Duodenal mucosa (tissue), 2 donors: Measurements from ENCODE around the gene EIF4G1.

Experiments used
- H3K27ac ChIP-seq: one replicate; pipeline ENCODE4 v1.7.0; 2013; ENCODE audit warnings: low read depth, low read length
- H3K27me3 ChIP-seq, 2 donors: one replicate each; pipeline ENCODE4 v1.7.0; 2013; ENCODE audit warnings: low read length in 2 of 2, control low read depth in 1 of 2; ENCODE audit not compliant: insufficient read depth in 2 of 2, control insufficient read depth in 1 of 2
- H3K36me3 ChIP-seq, 2 donors: one replicate each; pipeline ENCODE4 v1.7.0; 2013; ENCODE audit warnings: low read length in 2 of 2, control low read depth in 1 of 2; ENCODE audit not compliant: insufficient read depth in 2 of 2, control insufficient read depth in 1 of 2
- H3K4me1 ChIP-seq, 2 donors: one replicate each; pipeline ENCODE4 v1.7.0; 2013; ENCODE audit warnings: low read length in 2 of 2, control low read depth in 1 of 2; ENCODE audit not compliant: insufficient read depth in 2 of 2, control insufficient read depth in 1 of 2
- H3K4me3 ChIP-seq, 2 donors: one replicate each; pipeline ENCODE4 v1.7.0; 2013; ENCODE audit warnings: low read length in 2 of 2, low read depth in 1 of 2
- H3K9ac ChIP-seq, 2 donors: one replicate each; pipeline ENCODE4 v1.7.0; 2013; ENCODE audit warnings: low read length in 2 of 2, low read depth in 1 of 2
- H3K9me3 ChIP-seq, 2 donors: one replicate each; pipeline ENCODE4 v1.7.0; 2013; ENCODE audit warnings: low read length in 2 of 2, control low read depth in 1 of 2; ENCODE audit not compliant: control insufficient read depth in 1 of 2

The EIF4G1 gene

DNA sequence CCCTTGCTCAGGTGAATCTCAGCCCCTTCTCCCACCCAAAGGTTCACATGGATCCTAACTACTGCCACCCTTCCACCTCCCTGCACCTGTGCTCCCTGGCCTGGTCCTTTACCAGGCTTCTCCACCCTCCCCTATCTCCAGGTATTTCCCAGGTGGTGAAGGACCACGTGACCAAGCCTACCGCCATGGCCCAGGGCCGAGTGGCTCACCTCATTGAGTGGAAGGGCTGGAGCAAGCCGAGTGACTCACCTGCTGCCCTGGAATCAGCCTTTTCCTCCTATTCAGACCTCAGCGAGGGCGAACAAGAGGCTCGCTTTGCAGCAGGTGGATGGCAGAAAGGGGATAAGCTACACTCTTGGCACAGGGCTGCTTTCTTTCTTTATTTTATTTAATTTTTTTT lies 27.5 kb downstream of the EIF4G1 start:
- Histone ChIP-seq H3K36me3 (peaks cover 0 to 27% of the 10 kb centered on the region in 2 donors), H3K9me3 (no peaks in the 10 kb centered on the region), H3K4me3 (no peak overlapping the region), H3K4me1 (peaks cover 23 to 42% of the 10 kb centered on the region in 2 donors), H3K27me3 (no peaks in the 10 kb centered on the region), H3K9ac (no peak overlapping the region), H3K27ac (no peak overlapping the region)

DNA sequence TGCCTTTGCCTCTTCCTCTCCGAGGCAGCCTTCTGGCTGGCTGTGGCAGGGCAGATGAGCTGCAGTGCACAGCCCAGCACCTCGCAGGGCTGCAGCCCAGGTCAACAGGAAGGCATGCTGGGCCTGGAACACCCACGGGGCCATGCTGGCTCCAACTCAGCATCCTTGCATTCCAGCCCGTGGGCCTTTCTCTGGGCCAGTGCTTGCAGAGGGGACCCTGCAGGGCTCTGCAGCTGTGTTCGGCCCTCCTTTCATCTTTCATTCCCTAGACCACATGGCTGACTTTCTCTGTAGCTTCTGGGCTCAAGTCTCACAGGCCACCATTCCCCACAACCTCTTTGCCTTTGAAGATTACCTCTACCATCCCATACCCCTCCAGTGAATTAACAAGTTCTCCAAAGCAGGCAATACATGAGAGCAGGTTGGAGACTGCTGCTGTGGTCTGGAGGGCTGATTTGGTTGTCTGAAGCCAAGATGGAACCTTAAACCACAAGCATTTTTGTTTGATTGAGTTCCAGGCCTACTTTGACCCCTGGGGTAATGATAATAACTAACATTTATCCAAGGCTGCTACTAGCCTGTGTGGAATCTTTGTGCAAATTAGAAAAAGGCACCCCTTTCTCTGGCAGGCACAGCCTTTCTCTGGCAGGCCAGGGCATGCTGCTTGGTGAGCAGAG lies 28.9 kb downstream of the EIF4G1 start:
- no peak overlapping the region for H3K9ac ChIP-seq
- no peaks in the 10 kb centered on the region for H3K27me3 ChIP-seq
- H3K36me3 ChIP-seq, result peaks cover 0 to 33% of the 10 kb centered on the region in 2 donors
- H3K27ac ChIP-seq, result no peak overlapping the region
- H3K4me1 ChIP-seq, result peaks cover 18 to 27% of the 10 kb centered on the region in 2 donors
- H3K9me3 ChIP-seq, result no peaks in the 10 kb centered on the region
- no peak overlapping the region for H3K4me3 ChIP-seq

DNA sequence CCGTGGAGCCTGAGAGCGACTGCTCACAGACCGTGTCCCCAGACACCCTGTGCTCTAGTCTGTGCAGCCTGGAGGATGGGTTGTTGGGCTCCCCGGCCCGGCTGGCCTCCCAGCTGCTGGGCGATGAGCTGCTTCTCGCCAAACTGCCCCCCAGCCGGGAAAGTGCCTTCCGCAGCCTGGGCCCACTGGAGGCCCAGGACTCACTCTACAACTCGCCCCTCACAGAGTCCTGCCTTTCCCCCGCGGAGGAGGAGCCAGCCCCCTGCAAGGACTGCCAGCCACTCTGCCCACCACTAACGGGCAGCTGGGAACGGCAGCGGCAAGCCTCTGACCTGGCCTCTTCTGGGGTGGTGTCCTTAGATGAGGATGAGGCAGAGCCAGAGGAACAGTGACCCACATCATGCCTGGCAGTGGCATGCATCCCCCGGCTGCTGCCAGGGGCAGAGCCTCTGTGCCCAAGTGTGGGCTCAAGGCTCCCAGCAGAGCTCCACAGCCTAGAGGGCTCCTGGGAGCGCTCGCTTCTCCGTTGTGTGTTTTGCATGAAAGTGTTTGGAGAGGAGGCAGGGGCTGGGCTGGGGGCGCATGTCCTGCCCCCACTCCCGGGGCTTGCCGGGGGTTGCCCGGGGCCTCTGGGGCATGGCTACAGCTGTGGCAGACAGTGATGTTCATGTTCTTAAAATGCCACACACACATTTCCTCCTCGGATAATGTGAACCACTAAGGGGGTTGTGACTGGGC lies 30.3 kb downstream of the EIF4G1 start:
- Histone ChIP-seq H3K9me3 (no peaks in the 10 kb centered on the region), H3K4me3 (no peak overlapping the region), H3K9ac (no peak overlapping the region), H3K36me3 (peaks cover 0 to 33% of the 10 kb centered on the region in 2 donors), H3K27ac (no peak overlapping the region), H3K27me3 (no peaks in the 10 kb centered on the region), H3K4me1 (peaks cover 15 to 23% of the 10 kb centered on the region in 2 donors)

DNA sequence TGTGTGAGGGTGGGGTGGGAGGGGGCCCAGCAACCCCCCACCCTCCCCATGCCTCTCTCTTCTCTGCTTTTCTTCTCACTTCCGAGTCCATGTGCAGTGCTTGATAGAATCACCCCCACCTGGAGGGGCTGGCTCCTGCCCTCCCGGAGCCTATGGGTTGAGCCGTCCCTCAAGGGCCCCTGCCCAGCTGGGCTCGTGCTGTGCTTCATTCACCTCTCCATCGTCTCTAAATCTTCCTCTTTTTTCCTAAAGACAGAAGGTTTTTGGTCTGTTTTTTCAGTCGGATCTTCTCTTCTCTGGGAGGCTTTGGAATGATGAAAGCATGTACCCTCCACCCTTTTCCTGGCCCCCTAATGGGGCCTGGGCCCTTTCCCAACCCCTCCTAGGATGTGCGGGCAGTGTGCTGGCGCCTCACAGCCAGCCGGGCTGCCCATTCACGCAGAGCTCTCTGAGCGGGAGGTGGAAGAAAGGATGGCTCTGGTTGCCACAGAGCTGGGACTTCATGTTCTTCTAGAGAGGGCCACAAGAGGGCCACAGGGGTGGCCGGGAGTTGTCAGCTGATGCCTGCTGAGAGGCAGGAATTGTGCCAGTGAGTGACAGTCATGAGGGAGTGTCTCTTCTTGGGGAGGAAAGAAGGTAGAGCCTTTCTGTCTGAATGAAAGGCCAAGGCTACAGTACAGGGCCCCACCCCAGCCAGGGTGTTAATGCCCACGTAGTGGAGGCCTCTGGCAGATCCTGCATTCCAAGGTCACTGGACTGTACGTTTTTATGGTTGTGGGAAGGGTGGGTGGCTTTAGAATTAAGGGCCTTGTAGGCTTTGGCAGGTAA lies 31.1 kb downstream of the EIF4G1 start:
- peak overlapping the region in 1 of 2 donors; percentile 14 for H3K9ac ChIP-seq
- H3K4me1 ChIP-seq, result peaks cover 15 to 23% of the 10 kb centered on the region in 2 donors
- no peak overlapping the region for H3K27ac ChIP-seq
- H3K36me3 ChIP-seq, result peaks cover 0 to 33% of the 10 kb centered on the region in 2 donors
- H3K9me3 ChIP-seq, result no peaks in the 10 kb centered on the region
- no peaks in the 10 kb centered on the region for H3K27me3 ChIP-seq
- H3K4me3 ChIP-seq, result no peak overlapping the region

DNA sequence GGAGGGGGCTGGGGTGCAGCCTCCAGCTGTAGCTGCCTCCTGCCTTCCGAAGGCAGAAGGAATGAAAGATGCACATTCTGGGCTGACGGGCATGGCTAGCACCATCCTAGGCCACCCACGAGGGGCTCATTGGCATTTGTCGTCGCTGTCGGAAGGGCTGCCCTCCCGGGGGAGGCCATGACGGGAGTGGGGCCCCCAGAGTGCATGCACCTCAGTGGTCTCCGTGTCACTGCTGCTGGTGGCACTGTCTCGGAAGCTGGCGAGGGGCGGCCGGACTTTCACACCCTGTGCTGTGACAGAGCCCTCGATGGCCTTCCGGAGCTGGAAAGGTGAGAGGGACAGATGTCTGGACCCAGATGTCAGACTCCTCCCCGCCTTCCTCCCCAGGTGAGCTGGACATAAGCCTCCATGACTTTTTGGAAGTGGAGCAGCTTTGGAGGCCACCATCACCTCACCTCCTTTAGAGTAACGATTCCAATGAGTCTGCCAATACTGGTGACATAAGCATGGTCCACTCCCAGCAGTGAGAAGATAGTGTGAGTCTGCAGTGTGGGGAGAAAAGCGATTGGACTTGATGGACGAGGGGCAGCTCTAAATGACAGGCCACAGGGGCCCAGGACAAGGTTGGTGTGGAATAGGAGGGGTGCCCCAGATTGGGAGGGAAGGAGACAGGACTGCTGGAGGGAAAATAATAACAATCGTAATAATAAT lies 32.2 kb downstream of the EIF4G1 start:
- Histone ChIP-seq H3K9me3 (no peaks in the 10 kb centered on the region), H3K36me3 (peaks cover 0 to 33% of the 10 kb centered on the region in 2 donors), H3K4me1 (peaks cover 18 to 20% of the 10 kb centered on the region in 2 donors), H3K27me3 (no peaks in the 10 kb centered on the region), H3K4me3 (no peak overlapping the region), H3K27ac (no peak overlapping the region), H3K9ac (no peak overlapping the region)

DNA sequence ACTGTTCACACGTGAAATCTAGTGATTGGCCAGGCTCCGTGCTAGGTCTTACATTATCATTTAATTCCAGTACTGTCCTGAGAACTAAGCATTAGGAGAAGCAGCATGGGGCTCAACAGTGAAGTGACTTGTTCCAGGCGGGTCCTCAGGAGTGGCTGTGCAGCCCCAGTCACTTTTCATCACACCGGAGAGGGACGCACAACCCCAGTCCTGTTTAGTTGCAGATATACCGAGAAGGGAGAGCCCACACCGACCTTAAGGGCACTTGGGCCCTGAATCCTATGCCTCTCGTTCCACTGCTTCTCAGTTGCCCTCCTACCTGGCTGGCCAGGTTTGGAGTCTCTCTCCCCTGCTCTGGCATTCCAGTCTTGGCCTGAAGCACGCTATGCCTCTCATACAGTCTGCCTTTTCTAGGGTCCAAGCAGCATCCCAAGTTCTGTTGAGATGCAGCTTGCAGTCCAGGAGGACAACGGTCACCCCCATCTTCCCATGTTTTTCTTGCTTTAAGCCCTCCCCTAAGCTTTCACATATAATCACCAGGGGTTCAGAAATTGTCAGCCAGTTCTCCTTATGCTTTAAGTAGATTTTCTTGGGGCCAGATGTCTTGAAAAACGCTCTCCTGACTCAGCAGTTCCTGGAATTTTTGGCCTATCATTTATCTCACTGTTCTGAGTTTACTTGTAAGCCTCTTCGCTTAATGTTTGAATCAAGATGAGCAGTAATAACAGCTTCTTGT lies 33.1 kb downstream of the EIF4G1 start:
- no peaks in the 10 kb centered on the region for H3K9me3 ChIP-seq
- H3K4me3 ChIP-seq, result no peak overlapping the region
- no peaks in the 10 kb centered on the region for H3K27me3 ChIP-seq
- peaks cover 21 to 23% of the 10 kb centered on the region in 2 donors for H3K4me1 ChIP-seq
- H3K9ac ChIP-seq, result no peak overlapping the region
- H3K36me3 ChIP-seq, result peaks cover 0 to 28% of the 10 kb centered on the region in 2 donors
- H3K27ac ChIP-seq, result no peak overlapping the region

DNA sequence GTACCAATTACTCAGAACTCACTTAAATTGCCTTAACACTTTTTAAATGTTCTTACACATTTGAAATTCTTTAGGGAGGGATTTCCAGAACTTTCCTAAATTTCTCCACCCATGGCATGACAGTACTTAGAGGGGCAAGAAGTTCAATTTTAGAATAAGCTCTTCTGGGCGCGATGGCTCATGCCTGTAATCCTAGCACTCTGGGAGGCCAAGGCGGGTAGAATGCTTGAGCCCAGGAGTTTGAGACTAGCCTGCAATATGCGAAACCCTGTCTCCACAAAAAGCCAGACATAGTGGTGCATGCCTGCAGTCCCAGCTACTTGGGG lies 33.6 kb downstream of the EIF4G1 start:
- H3K27ac ChIP-seq, result no peak overlapping the region

DNA sequence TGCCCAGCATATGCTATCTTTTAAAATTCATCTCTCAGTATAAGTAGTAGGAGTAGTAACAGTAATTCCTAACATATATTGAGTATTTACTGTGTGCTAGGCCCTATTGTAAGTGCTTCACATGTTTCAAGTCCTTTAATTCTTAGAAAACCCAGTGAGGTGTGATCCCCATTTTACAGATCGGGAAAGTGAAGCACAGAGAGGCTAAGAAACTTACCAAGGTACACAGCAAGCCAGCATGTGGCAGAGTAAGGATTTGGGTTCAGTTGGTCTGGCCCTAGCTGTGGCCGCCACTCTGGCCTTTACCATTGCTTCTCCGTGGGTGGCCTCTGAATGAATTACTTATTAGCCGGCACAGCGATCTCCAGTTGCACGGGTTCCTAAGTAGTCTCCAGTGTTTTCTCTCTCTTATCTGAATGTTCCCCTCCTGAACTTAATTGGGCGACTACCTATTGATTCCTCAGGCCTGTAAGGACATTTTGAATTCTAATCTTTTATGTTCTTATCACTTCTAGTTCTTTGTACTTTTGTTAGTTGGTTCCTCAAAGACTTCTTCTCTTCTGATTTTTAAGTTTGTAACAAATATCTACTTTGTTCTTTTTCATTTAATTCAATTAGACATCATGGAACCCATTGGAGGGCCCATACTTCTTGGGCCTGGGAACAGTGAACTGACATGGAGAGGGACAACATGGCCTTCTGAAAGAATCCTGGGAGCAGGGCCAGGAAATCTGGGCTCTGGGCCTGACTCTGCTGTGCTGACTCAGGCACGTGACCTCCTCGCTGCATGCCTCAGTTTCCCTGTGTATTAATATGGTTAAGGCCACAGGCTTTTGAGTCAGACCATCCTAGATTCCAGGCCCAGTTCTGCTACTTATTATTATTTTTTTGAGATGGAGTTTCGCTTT lies 35.4 kb downstream of the EIF4G1 start:
- Histone ChIP-seq H3K27me3 (no peaks in the 10 kb centered on the region), H3K36me3 (peaks cover 0 to 15% of the 10 kb centered on the region in 2 donors), H3K27ac (no peak overlapping the region), H3K9me3 (no peaks in the 10 kb centered on the region), H3K4me1 (peaks cover 29 to 32% of the 10 kb centered on the region in 2 donors), H3K4me3 (no peak overlapping the region), H3K9ac (no peak overlapping the region)

More for the DNA sequence above, 33.6 kb downstream of the EIF4G1 start:
- H3K4me3 ChIP-seq, result no peak overlapping the region
- H3K27me3 ChIP-seq, result no peaks in the 10 kb centered on the region
- no peak overlapping the region for H3K9ac ChIP-seq
- H3K9me3 ChIP-seq, result no peaks in the 10 kb centered on the region
- peaks cover 0 to 22% of the 10 kb centered on the region in 2 donors for H3K36me3 ChIP-seq
- H3K4me1 ChIP-seq, result peaks cover 27 to 28% of the 10 kb centered on the region in 2 donors
